ENCODE results near the gene LDLRAD4.

The LDLRAD4 gene

GRCh38 chr18:13480571-13481255, 262.2 kb downstream of the LDLRAD4 start:
- peaks cover 0 to 46% (median 0%) of the 10 kb centered on the region in 11 experiments; a peak in 7 of 22 replicates for H4K20me1 ChIP-seq
- peaks cover 25 to 52% (median 44%) of the 10 kb centered on the region in 10 experiments for H3K4me1 ChIP-seq
- no peaks in the 10 kb centered on the region for H3K27me3 ChIP-seq
- peaks cover 0 to 38% (median 26%) of the 10 kb centered on the region in 11 experiments; a peak in 19 of 22 replicates for H3K9me3 ChIP-seq (replicated peaks in 1 of 11)
- H3K27ac ChIP-seq, result peak overlapping the region in 9 of 11 experiments; percentile 43 to 81 (median 68); a peak in 11 of 22 replicates
- peak overlapping the region; percentile 61 to 93 (median 88); a peak in 21 of 22 replicates for H3K4me2 ChIP-seq
- no peak overlapping the region for H3K4me3 ChIP-seq
- peaks cover 30 to 72% (median 54%) of the 10 kb centered on the region in 11 experiments; a peak in 21 of 22 replicates for H3K36me3 ChIP-seq
- peak overlapping the region in 3 of 11 experiments; percentile 61 to 66 (median 64); a peak in 3 of 22 replicates for H3K9ac ChIP-seq
- TF ChIP-seq Cebpa-rat (IDR thresholded peaks at IDR 0.05), result no peak

- peaks cover 25 to 48% (median 43%) of the 10 kb centered on the region in 10 experiments for H3K4me1 ChIP-seq
- peaks cover 0 to 34% (median 26%) of the 10 kb centered on the region in 11 experiments; a peak in 19 of 22 replicates for H3K9me3 ChIP-seq (replicated peaks in 1 of 11)
- H3K27me3 ChIP-seq, result no peaks in the 10 kb centered on the region
- H3K27ac ChIP-seq, result peak overlapping the region in 10 of 11 experiments; percentile 37 to 81 (median 68); a peak in 19 of 22 replicates
- peaks cover 0 to 47% (median 0%) of the 10 kb centered on the region in 11 experiments; a peak in 7 of 22 replicates for H4K20me1 ChIP-seq
- peak overlapping the region; percentile 61 to 93 (median 88) for H3K4me2 ChIP-seq
- H3K36me3 ChIP-seq, result peaks cover 36 to 72% (median 55%) of the 10 kb centered on the region in 11 experiments
- H3K9ac ChIP-seq, result peak overlapping the region in 8 of 11 experiments; percentile 42 to 66 (median 58); a peak in 9 of 22 replicates
- no peak overlapping the region for H3K4me3 ChIP-seq
- TF ChIP-seq Cebpa-rat (IDR thresholded peaks at IDR 0.05), result no peak
Measured at GRCh38 chr18:13481331-13481730, 262.8 kb downstream of the LDLRAD4 start.

- no peaks in the 10 kb centered on the region for H3K27me3 ChIP-seq
- peaks cover 0 to 47% (median 0%) of the 10 kb centered on the region in 11 experiments; a peak in 7 of 22 replicates for H4K20me1 ChIP-seq
- peak overlapping the region in 10 of 11 experiments; percentile 37 to 81 (median 68); a peak in 19 of 22 replicates for H3K27ac ChIP-seq
- no peak for TF ChIP-seq Cebpa-rat (IDR thresholded peaks at IDR 0.05)
- H3K4me1 ChIP-seq, result peaks cover 25 to 48% (median 43%) of the 10 kb centered on the region in 10 experiments
- H3K4me3 ChIP-seq, result peak overlapping the region in 2 of 10 experiments; percentile 8 to 15; a peak in 4 of 20 replicates
- H3K36me3 ChIP-seq, result peaks cover 42 to 72% (median 54%) of the 10 kb centered on the region in 11 experiments
- H3K9me3 ChIP-seq (replicated peaks in 1 of 11), result peaks cover 0 to 29% (median 23%) of the 10 kb centered on the region in 11 experiments; a peak in 19 of 22 replicates
- H3K4me2 ChIP-seq, result peak overlapping the region; percentile 61 to 93 (median 88)
- peak overlapping the region; percentile 16 to 66 (median 54); a peak in 19 of 22 replicates for H3K9ac ChIP-seq
Measured at GRCh38 chr18:13481820-13482617, 263.5 kb downstream of the LDLRAD4 start.

GRCh38 chr18:13482618-13482945, 264.0 kb downstream of the LDLRAD4 start:
- Histone ChIP-seq H4K20me1 (peaks cover 0 to 47% (median 0%) of the 10 kb centered on the region in 11 experiments; a peak in 8 of 22 replicates), H3K4me2 (peak overlapping the region; percentile 61 to 93 (median 88))
- TF ChIP-seq Cebpa-rat (IDR thresholded peaks at IDR 0.05), result no peak

GRCh38 chr18:13483316-13484270, 265.0 kb downstream of the LDLRAD4 start:
- Histone ChIP-seq H3K4me1 (peaks cover 25 to 48% (median 43%) of the 10 kb centered on the region in 10 experiments), H3K4me2 (peak overlapping the region in 6 of 11 experiments; percentile 6 to 93 (median 89); a peak in 5 of 22 replicates), H4K20me1 (peaks cover 0 to 57% (median 0%) of the 10 kb centered on the region in 11 experiments; a peak in 9 of 22 replicates), H3K27ac (peak overlapping the region in 8 of 11 experiments; percentile 35 to 81 (median 68); a peak in 16 of 22 replicates), H3K9me3 (replicated peaks in 1 of 11) (peaks cover 0 to 13% (median 10%) of the 10 kb centered on the region in 11 experiments; a peak in 15 of 22 replicates), H3K9ac (peak overlapping the region in 3 of 11 experiments; percentile 21 to 46 (median 39); a peak in 3 of 22 replicates), H3K27me3 (no peaks in the 10 kb centered on the region), H3K4me3 (no peak overlapping the region), H3K36me3 (peaks cover 34 to 72% (median 54%) of the 10 kb centered on the region in 11 experiments)
- no peak for TF ChIP-seq Cebpa-rat (IDR thresholded peaks at IDR 0.05)

More at GRCh38 chr18:13482618-13482945, 264.0 kb downstream of the LDLRAD4 start:
- peak overlapping the region in 9 of 11 experiments; percentile 14 to 81 (median 68); a peak in 14 of 22 replicates for H3K27ac ChIP-seq
- no peak overlapping the region for H3K4me3 ChIP-seq
- H3K36me3 ChIP-seq, result peaks cover 42 to 72% (median 54%) of the 10 kb centered on the region in 11 experiments
- H3K9ac ChIP-seq, result peak overlapping the region in 8 of 11 experiments; percentile 16 to 66 (median 58); a peak in 11 of 22 replicates
- peaks cover 0 to 24% (median 17%) of the 10 kb centered on the region in 11 experiments; a peak in 18 of 22 replicates for H3K9me3 ChIP-seq (replicated peaks in 1 of 11)
- peaks cover 25 to 48% (median 43%) of the 10 kb centered on the region in 10 experiments for H3K4me1 ChIP-seq
- H3K27me3 ChIP-seq, result no peaks in the 10 kb centered on the region

GRCh38 chr18:13485182-13485581, 266.6 kb downstream of the LDLRAD4 start:
- Histone ChIP-seq H3K27me3 (no peaks in the 10 kb centered on the region), H3K9me3 (replicated peaks in 1 of 11) (no peaks in the 10 kb centered on the region; a peak in 2 of 22 replicates), H3K4me2 (no peak overlapping the region), H3K9ac (0 out of 22 replicates have a peak overlapping the region, but pooled peaks of 1 of the 11 experiments have one; percentile 1), H3K27ac (peak overlapping the region in 2 of 11 experiments; percentile 21 to 33; a peak in 4 of 22 replicates), H3K36me3 (peaks cover 32 to 72% (median 54%) of the 10 kb centered on the region in 11 experiments), H4K20me1 (peaks cover 0 to 59% (median 0%) of the 10 kb centered on the region in 11 experiments; a peak in 9 of 22 replicates), H3K4me1 (peaks cover 25 to 44% (median 40%) of the 10 kb centered on the region in 10 experiments), H3K4me3 (no peak overlapping the region)
- no peak for TF ChIP-seq Cebpa-rat (IDR thresholded peaks at IDR 0.05)

GRCh38 chr18:13485604-13486003, 267.0 kb downstream of the LDLRAD4 start:
- H3K27me3 ChIP-seq, result no peaks in the 10 kb centered on the region
- peaks cover 0 to 57% (median 0%) of the 10 kb centered on the region in 11 experiments; a peak in 9 of 22 replicates for H4K20me1 ChIP-seq
- no peak for TF ChIP-seq Cebpa-rat (IDR thresholded peaks at IDR 0.05)
- no peak overlapping the region for H3K4me2 ChIP-seq
- peaks cover 33 to 75% (median 55%) of the 10 kb centered on the region in 11 experiments for H3K36me3 ChIP-seq
- H3K9ac ChIP-seq, result 0 out of 22 replicates have a peak overlapping the region, but pooled peaks of 1 of the 11 experiments have one; percentile 1
- peak overlapping the region in 3 of 11 experiments; percentile 14 to 33 (median 21); a peak in 3 of 22 replicates for H3K27ac ChIP-seq
- no peak overlapping the region for H3K4me3 ChIP-seq
- no peaks in the 10 kb centered on the region for H3K9me3 ChIP-seq (replicated peaks in 1 of 11)
- peaks cover 20 to 40% (median 36%) of the 10 kb centered on the region in 10 experiments for H3K4me1 ChIP-seq

Measured in BLaER1 treated with 17β-estradiol and CSF1 and Interleukin-3, amounts not matched to agents 10 nM and 100 nM (cell line).